Brain microvascular endothelial cell (primary cell): ENCODE measurements around the gene OR13H1.

ENCODE experiments used
- DNase-seq: peaks from one replicate; pipeline ENCODE4 v3.0.0-alpha.2; 2020
- H3K27ac ChIP-seq: fragments of 250-450 bp; sonication (Bioruptor Pico); 2 replicates; pipeline ENCODE4 v1.5.1; 2020; ENCODE audit warnings: mild to moderate bottlenecking, moderate library complexity
- H3K27me3 ChIP-seq: fragments of 250-450 bp; sonication (Bioruptor Pico); replicated peaks from 2 replicates; pipeline ENCODE4 v1.5.1; 2020; ENCODE audit warnings: mild to moderate bottlenecking
- H3K36me3 ChIP-seq: fragments of 250-450 bp; sonication (Bioruptor Pico); replicated peaks from 2 replicates; pipeline ENCODE4 v1.5.1; 2020; ENCODE audit warnings: mild to moderate bottlenecking
- H3K4me3 ChIP-seq: 2 replicates; pipeline ENCODE4 v1.5.1; 2011; ENCODE audit warnings: low read depth, mild to moderate bottlenecking, control low read depth, low read length, moderate library complexity
- CTCF ChIP-seq: IDR thresholded peaks from 2 replicates; pipeline ENCODE4 v1.5.1; 2011; ENCODE audit warnings: low read depth, mild to moderate bottlenecking, moderate library complexity, low read length, control low read depth, inconsistent platforms; ENCODE audit errors: missing control alignments
- in situ Hi-C: cut with HindIII; loops from 2 replicates; pipeline ENCODE4 v1.10.0; 2017; ENCODE audit warnings: low sequenced_read_pairs, low pct_ligation_motif_present

OR13H1 gene

GRCh38 chrX:131558562-131558961, 14.7 kb downstream of the OR13H1 start:
- no peak for DNase-seq
- Histone ChIP-seq H3K27ac (no peak overlapping the region), H3K4me3 (no peak overlapping the region), H3K36me3 (no peaks in the 10 kb centered on the region), H3K27me3 (no peaks in the 10 kb centered on the region)
- in situ Hi-C loops, result no loop called here
- TF ChIP-seq CTCF, result no peak

- H3K27ac ChIP-seq, result no peak overlapping the region
- DNase-seq, result no peak
- H3K4me3 ChIP-seq, result no peak overlapping the region
- H3K27me3 ChIP-seq, result no peaks in the 10 kb centered on the region
- in situ Hi-C loops, result no loop called here
- no peaks in the 10 kb centered on the region for H3K36me3 ChIP-seq
- TF ChIP-seq CTCF, result no peak
Measured at GRCh38 chrX:131564553-131565229, 20.8 kb downstream of the OR13H1 start.

- Histone ChIP-seq H3K27me3 (no peaks in the 10 kb centered on the region), H3K4me3 (no peak overlapping the region), H3K27ac (no peak overlapping the region), H3K36me3 (no peaks in the 10 kb centered on the region)
- TF ChIP-seq CTCF, result no peak
- no peak for DNase-seq
- in situ Hi-C loops, result no loop called here
Measured at GRCh38 chrX:131565909-131566308, 22.0 kb downstream of the OR13H1 start.

GRCh38 chrX:131571348-131571747, 27.5 kb downstream of the OR13H1 start:
- in situ Hi-C loops, result no loop called here
- no peak for TF ChIP-seq CTCF
- Histone ChIP-seq H3K4me3 (no peak overlapping the region), H3K36me3 (no peaks in the 10 kb centered on the region), H3K27me3 (no peaks in the 10 kb centered on the region), H3K27ac (no peak overlapping the region)
- no peak for DNase-seq

GRCh38 chrX:131572372-131573014, 28.6 kb downstream of the OR13H1 start:
- in situ Hi-C loops, result no loop called here
- TF ChIP-seq CTCF, result no peak
- no peak overlapping the region for H3K27ac ChIP-seq
- no peak for DNase-seq
- H3K36me3 ChIP-seq, result no peaks in the 10 kb centered on the region
- no peaks in the 10 kb centered on the region for H3K27me3 ChIP-seq
- H3K4me3 ChIP-seq, result no peak overlapping the region
